NCI-H1930 (cell line): ENCODE data around the gene FN1.

Source experiments
- DNase-seq, 2 experiments: peaks; one replicate each; lab custom pipeline; 2025; lab: John Stamatoyannopoulos, UW

FN1 gene

DNA sequence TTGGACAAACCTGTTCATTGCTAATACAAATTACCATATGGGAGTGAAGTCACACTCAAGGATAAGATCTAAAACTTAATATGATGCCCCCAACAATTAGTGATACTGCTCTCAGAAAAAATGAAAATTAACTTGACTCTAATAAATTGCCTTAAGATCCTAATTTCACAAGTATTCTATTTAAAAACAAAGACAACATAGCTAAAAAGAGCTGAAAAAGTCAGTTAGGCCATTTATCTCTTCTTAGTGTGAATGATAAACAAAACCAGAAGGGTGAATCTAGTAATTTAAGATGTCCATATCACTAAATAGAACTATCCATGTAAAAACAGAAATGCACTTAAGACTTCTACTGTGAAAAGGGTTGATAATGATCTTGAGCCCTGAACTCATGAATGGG is 53.4 kb downstream of the FN1 start:
- no peak for DNase-seq

DNA sequence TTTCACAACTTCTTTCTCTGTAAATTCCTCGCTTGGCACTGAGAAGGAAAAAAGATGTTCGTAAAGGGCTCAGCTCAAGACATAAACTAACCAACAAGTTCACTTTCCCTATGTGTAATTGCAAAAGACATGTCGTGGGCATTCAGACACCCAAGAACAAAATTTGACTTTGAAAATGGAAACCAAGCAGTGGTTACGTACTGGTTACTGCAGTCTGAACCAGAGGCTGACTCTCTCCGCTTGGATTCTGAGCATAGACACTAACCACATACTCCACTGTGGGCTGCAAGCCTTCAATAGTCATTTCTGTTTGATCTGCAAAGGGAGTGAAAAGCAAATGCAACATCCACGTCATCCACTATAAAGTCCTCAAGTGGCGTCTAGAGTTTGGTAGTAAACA is 53.9 kb downstream of the FN1 start:
- no peak for DNase-seq

DNA sequence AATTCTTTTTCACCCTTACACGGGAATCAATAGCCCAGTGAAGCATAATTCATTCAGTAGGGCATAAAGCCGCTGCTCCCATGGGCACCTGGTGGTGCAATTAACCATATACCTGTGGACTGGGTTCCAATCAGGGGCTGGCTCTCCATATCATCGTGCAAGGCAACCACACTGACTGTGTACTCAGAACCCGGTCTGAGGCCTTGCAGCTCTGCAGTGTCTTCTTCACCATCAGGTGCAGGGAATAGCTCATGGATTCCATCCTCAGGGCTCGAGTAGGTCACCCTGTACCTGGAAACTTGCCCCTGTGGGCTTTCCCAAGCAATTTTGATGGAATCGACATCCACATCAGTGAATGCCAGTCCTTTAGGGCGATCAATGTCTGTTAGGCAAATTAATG is 55.2 kb downstream of the FN1 start:
- no peak for DNase-seq

- no peak for DNase-seq
Measured at GRCh38 chr2:215379948-215380347, 55.9 kb downstream of the FN1 start.

DNA sequence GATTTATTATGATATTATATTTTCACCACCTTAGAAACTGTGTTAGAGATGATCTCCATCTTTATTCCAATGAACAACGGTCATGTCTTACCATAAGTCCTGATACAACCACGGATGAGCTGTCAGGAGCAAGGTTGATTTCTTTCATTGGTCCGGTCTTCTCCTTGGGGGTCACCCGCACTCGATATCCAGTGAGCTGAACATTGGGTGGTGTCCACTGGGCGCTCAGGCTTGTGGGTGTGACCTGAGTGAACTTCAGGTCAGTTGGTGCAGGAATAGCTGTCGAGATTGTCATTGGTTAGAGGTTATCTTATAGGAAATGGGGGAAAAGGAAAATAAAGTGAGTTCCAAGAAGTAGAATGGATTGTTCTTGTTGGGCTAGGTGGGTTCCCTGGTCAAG is 56.8 kb downstream of the FN1 start:
- DNase-seq, result no peak

GRCh38 chr2:215378045-215378444 is 57.8 kb downstream of the FN1 start:
- DNase-seq, result no peak

DNA sequence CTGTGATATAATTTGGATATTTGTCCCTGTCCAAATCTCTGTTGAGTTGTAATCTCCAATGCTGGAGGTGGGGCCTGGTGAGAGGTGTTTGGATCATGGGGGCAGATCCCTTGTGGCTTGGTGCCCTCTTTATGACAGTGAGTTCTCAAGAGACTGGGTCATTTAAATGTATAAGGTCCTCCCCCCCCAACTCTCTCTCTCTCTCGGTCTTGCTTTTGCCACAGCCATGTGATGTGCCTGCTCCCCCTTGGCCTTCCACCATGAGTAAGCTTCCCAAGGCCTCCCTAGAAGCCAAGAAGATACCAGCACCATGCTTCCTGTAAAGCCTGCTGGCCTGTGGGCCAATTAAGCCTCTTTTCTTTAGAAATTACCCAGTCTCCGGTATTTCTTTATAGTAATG is 58.6 kb downstream of the FN1 start:
- no peak for DNase-seq

- no peak for DNase-seq
Measured at GRCh38 chr2:215376103-215376780, 59.6 kb downstream of the FN1 start.

DNA sequence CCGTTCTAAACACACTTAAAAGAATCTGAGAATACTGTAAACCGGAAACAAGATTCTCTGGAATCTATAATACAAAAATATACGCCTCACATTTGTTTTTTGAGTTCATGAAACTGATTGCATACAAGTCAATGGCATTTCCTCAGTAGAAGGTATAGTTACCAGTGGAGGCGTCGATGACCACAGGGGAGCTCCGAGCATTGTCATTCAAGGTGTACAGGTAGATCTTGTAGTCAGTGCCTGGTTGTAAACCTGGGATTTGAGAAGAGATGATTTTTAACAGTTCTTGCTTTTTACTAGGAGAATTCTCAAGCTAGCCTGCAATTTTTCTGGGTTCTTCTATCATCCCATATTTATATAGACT is 60.4 kb downstream of the FN1 start:
- no peak for DNase-seq

- DNase-seq, result no peak
Measured at GRCh38 chr2:215374642-215375466, 61.0 kb downstream of the FN1 start.

- DNase-seq, result no peak
Measured at GRCh38 chr2:215374002-215374401, 61.9 kb downstream of the FN1 start.

DNA sequence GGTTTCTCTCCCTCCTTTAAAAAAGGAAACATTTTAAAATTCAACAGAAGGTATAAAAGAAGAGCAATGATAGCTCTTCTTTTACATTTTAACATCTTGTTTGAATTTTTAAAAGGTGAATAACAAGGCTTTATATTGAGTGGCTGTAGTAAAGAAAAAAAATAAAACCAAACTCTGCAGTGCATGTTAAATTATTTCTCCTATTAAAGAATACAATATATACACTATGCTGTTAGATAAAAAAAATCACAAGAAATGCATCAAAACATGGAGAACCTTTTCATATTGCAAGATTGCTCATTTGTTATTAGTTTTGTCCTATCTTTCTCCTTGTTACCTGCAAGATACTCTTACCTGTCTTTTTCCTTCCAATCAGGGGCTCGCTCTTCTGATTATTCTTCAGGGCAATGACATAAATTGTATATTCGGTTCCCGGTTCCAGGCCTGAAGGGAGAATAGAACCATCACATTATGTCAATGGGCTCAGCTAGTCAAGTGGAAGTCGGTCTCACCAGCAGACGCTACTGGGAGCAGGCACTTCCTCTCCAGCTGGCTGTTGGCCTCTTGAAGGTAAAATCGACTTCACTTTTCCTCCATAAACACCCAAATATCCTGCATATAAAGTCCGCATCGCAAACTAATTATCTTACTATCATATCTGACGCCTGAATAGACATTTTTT is 62.8 kb downstream of the FN1 start:
- DNase-seq, result no peak

GRCh38 chr2:215371915-215372897 is 63.7 kb downstream of the FN1 start:
- DNase-seq, result no peak

DNA sequence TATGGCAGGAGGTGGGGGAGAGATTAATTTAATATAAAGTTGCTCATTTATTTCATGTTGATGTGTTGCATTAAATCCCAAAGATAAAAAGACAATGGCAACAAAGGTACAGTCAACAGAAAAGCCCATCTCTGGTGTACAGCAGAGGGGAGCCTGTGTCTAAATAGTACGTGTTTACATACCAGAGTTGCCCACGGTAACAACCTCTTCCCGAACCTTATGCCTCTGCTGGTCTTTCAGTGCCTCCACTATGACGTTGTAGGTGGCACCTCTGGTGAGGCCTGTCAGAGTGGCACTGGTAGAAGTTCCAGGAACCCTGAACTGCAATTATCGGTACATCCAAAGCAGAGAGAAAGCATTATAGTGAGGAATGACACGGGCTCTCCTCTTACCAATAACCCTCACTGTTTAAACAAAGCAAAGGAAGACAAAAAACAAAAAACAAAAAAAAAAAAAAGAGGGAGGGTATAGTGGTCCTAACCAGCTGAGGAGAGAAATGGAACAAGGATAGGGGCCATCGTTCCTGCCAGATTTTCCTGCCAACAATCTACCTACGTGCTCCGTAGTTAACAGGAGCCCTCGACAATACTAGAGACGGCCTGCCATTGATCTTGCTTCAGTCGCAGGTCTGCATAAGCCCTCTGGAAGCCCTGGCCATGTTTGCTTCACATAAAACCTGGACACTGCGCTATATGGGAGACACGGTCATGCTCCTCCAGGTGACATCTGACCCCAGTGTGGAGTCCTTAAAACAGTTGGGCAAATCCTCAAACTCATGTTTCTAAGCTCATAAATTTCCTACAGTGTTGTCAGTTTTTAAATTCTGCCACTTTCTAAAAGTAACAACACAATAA is 65.5 kb downstream of the FN1 start:
- DNase-seq, result no peak

GRCh38 chr2:215369181-215369760 is 66.6 kb downstream of the FN1 start:
- DNase-seq, result no peak

DNA sequence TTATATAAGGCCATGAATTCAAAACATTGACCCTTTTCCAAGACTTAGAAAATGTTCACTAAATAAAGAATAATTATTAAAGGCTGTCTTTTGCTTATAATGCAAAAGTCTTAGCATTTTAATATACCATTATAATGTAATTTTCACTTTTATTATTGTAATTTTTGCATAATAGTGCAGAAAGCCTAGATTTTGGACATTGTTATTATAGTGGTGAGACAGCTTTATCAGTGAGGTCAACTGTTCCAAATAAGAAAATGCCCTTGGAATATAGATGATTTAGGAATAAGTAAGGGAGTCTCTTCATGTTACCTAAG is 67.4 kb downstream of the FN1 start:
- DNase-seq, result no peak

DNA sequence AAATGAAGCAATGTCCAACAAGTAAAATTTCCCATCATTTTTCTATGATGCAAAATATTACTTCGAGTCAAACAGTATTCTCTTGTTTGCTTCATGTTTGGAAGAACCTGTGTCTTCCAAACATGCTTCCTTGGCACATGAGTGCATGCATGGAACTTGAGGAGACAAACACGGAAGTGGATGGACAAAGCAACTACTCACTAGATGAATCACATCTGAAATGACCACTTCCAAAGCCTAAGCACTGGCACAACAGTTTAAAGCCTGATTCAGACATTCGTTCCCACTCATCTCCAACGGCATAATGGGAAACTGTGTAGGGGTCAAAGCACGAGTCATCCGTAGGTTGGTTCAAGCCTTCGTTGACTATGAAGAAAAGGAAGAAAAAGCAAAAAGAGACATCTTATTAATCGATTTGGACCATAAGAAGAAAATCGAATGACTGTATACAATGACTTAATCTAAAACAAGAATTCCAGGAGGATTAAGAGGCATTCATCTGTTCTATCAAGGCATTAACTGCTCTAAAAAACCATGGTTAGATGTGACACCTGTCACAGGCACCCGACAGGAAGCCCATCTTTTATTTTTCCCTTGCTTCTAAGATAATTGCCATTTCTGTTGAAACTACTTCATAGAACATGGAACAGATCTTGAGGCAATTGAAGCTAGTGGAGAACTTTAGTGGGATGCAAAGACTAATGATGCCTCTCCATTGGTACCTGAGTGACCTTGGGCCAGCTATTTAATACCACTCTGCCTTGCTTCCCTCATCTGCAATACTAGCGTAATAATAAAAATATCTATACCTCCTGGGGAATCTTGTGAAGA is 68.0 kb downstream of the FN1 start:
- no peak for DNase-seq

- DNase-seq, result no peak
Measured at GRCh38 chr2:215366440-215367032, 69.3 kb downstream of the FN1 start.

- DNase-seq, result no peak
Measured at GRCh38 chr2:215365184-215365658, 70.6 kb downstream of the FN1 start.
